HG03097 (cell line): ENCODE measurements around the gene IGSF3.

Source experiments
- ATAC-seq: cut with Tn5 transposase; IDR thresholded peaks from one replicate; pipeline ENCODE4 v1.9.1; 2021; ENCODE audit not compliant: unreplicated experiment, low FRiP score

The IGSF3 gene

DNA sequence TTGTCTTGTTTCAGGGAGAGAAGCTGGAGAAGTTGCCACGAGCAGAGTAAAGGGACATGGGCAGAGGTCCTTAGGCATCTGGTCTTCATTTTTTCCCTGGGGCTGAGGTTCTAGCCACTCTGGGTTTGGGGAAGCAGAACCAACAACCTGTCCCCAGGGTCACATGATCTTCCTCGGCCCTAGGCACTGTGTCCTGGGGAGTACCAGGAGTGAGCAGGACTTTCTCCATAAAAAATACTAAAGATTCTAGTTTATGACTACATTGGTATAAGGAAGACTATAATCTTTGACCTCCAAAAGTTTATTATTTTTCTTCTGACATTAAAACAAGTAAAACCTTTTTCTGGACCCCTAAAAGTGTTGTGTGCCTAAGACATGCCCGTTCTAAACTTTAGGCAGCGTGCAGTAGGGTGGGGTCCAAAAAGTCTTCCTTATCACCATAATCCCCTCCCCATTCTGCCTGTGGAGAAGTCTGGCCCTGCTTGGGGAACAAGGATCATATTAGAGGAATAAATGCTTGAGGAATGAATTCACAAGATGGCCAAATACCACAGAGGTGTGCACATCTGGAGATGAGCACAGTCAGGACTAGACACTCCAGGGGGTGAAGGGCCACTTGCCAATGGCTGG, 19.3 kb upstream of the IGSF3 start:
- no peak for ATAC-seq

GRCh38 chr1:116686175-116686574, 18.6 kb upstream of the IGSF3 start:
- no peak for ATAC-seq

DNA sequence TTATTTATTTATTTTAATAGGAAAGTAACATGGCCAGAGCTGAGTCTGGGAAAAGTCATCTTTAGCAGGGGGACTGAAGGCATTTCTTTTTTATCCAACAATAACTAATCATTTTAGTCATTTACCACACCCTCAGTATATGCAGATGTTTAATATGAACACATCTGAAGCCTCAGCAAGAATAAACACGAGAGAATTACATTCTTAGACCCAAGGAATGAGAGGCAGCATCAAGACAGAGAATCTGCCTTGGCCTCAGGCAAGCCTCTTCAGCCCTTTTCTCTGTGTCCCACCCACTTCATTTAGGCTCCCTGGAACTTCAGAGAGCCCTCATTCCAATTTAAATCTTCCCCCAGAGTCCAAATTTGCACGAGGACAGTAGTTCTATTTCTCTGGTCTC, 17.0 kb upstream of the IGSF3 start:
- ATAC-seq = no peak

- ATAC-seq = no peak
Observed at GRCh38 chr1:116682641-116683221, 15.2 kb upstream of the IGSF3 start.

DNA sequence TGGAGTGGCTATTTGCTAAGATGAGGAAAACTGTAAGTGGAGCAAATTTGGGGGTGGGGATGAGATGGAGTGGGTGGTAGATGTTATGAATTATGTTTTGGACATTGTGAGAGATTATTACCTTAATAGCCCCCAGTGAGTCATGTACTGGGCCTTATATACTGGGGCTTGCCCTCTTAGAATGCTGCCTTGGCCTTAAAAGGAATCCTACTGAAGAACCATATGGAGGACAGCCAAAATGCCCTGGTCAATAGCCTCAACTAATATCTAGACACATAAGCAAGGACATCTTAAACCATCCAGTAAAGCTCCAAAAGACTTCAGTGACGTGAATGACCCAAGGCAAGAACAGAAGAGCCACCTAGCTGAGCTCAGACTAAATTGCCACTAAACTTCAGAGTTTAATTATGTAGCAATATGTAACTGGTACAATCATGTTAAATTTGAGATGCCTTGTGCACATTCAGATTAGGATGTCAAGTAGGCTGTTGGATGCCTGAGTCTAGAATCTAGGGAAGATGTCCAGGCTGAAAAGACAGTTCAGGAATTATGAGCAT, 13.9 kb upstream of the IGSF3 start:
- ATAC-seq = no peak

- no peak for ATAC-seq
Observed at GRCh38 chr1:116680752-116681151, 13.2 kb upstream of the IGSF3 start.

DNA sequence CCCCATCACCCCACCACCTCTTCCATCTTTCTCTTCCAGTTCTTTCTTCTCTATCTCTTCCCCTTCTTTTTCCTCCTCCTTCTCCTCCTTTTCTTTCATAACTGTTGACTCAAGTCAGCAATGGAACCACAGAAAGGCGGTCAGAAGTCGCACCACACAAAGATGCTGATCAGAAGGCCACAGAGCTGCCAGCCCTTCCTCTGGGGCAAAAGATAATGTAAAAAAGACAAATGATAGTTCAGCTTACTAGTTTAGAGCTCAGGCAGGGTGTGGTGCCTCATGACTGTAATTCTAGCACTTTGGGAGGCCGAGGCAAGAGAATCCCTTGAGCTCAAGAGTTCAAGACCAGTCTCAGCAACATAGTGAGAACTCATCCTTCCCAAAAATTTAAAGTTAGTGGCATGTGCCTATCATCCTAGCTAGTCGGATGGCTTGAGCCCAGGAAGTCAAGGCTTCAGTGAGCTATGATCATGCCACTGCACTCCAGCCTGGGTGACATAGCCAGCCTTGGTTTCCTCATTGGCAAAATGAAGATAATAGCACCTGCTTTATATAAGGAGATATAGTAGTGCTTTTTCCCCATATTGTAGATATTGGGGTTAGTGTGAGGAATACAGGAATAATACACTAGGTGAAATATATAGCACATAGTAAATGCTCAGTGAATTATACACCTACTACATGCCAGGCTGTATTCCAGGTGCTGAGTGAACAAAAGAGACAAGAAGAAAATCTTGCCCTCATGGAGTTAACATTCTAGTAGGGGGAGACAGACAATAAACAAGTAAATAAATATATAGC, 12.5 kb upstream of the IGSF3 start:
- no peak for ATAC-seq

GRCh38 chr1:116679091-116679827, 11.7 kb upstream of the IGSF3 start:
- no peak for ATAC-seq

DNA sequence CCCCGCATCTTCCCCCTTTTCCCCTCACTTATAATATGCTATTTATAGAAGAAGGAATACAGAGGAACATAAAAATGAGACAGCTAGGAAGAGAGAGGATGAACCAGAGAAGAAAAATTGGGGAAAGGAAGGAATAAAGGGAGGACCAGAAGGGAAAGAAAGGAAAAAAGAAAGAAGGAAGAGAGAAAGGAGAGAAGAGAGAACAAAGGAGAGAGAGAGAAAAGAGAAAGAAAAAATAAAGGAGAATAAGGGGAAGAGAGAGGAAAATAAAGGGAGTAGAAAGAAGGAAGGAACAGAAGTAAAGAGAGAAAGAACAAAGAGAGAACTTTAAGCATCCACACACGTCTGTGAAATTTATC, 11.2 kb upstream of the IGSF3 start:
- no peak for ATAC-seq

DNA sequence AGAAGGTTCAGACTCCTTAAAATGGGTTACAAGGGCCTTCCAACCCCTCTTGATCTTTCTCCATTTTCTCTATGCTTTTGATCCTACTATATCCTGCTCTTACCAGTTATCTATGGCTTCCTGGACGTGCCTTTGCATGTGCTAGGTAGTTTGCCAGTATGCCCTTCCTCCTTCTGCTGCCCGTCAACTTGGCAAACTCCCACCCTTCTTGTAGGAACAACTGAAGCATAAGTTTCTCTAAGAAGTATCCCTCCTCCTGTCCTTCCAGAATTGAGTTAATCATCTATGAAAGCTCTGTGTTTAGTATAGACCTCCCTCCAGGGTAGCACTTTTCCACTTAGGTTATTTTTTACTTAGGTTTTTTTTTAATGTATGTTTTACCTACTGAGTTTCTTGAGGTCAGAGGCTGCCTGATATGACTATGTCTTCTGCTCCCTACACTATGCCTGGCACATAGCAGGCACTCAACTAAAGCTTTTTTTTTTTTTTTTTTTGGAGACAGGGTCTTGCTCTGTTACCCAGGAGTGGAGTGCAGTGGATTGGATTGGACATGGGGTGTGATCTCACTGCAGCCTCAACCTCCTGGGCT, 10.0 kb upstream of the IGSF3 start:
- no peak for ATAC-seq

GRCh38 chr1:116676291-116676690, 8.8 kb upstream of the IGSF3 start:
- no peak for ATAC-seq

- no peak for ATAC-seq
Observed at GRCh38 chr1:116674751-116675150, 7.2 kb upstream of the IGSF3 start.

- no peak for ATAC-seq
Observed at GRCh38 chr1:116674011-116674531, 6.5 kb upstream of the IGSF3 start.

GRCh38 chr1:116671912-116672311, 4.4 kb upstream of the IGSF3 start:
- no peak for ATAC-seq

DNA sequence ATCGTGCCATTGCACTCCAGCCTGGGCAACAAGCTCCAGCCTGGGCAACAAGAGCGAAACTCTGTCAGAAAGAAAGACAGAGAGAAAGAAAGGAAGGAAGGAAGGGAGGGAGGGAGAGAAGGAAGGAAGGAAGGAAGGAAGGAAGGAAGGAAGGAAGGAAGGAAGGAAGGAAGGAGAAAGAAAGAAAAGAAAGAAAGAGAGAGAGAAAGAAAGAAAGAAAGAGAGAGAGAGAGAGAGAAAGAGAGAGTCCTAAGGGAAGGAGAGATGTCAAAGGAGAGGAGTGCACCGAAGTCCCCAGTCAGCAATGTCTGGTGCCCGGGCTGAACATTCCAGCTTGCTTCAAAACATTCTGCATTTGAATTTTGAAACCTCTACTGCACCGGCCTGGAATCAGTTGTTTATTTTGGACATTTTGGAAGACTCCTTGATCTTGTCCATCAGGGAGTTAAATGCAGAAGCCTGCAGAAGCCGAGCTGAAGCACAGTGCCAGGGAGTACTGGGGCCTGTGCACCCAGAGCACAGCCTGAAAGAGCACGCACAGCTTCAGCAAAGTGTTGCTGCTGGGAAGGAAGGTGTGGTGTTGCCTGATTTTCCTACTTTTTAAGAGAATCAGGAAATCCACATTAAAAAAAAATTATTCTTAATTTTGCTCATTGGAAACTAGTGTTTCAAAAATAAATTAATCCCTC, 3.7 kb upstream of the IGSF3 start:
- no peak for ATAC-seq

DNA sequence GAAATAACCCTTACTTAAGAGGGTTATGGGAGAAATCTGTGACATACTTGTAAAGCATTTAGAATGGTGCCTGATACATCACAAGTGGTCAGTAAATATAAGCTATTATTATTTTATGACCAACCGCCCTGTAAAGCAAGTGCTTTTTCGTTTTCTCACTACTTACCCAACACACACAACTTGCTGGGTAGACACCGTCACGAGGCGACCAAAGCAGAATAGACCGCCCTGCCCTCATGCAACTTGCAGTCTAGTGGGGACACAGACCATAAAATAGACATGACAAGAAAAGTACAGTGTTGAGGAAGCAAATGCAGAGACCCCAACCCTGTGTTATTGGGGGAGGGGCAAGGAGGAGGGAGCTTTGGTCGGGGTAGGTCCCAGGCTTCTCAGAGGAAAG, 744 bp upstream of the IGSF3 start:
- no peak for ATAC-seq

DNA sequence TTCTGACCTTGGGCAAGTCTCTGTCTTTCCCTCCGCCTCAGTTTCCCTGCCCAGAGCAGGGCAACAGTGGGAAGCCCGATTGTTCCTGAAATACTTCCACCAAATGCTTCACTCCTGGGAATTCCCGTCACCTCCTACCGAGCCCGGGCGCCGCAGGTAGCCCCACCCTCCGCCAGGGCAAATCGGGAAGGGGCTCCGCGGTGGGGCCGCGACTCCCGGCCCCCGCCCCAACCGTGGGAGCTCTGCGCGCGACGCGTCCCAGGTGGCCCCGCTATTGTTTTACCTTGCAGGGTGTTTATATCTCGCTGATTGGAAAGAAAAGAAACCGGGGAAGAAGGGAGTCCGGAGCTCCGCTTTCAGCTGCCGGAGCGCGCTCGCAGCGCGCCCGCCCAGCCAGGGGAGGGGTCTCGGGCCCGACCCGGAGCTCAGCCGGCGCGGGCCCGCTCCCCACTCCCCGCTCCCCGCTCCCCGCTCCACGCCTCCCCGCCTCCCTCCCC, 407 bp downstream of the IGSF3 start:
- no peak for ATAC-seq

- ATAC-seq = no peak
Observed at GRCh38 chr1:116666187-116667077, 1.1 kb downstream of the IGSF3 start.

DNA sequence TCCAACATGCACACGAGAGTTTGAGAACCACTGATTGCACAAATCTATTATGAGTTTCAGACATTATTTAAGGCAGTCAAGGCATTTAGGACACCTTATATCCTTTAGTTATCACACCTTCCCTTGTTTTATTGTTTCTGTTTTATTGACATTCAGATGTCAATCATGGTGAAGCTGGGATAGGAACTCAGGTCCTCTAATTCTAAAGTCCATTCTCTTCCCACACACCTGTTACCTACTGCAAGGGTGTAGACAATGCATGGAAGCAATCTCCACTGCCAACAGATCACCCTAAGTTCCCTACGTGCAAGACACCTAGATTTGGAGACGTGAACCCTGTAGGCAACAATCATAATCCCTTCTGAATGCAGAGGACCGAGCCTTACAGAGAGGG, 2.6 kb downstream of the IGSF3 start:
- ATAC-seq = no peak
